NCI-H1105 treated with DMSO at 0.1 percent for 48 hours (cell line): Measurements from ENCODE around the gene TMC4.
"Not testable (repeated sequence)": the region's sequence is repeated elsewhere in the genome, so short reads cannot be mapped to it uniquely, and the experiment has no call there.

Source experiments
- DNase-seq: peaks from one replicate; lab custom pipeline; 2025; lab: John Stamatoyannopoulos, UW

Gene TMC4, protein sequence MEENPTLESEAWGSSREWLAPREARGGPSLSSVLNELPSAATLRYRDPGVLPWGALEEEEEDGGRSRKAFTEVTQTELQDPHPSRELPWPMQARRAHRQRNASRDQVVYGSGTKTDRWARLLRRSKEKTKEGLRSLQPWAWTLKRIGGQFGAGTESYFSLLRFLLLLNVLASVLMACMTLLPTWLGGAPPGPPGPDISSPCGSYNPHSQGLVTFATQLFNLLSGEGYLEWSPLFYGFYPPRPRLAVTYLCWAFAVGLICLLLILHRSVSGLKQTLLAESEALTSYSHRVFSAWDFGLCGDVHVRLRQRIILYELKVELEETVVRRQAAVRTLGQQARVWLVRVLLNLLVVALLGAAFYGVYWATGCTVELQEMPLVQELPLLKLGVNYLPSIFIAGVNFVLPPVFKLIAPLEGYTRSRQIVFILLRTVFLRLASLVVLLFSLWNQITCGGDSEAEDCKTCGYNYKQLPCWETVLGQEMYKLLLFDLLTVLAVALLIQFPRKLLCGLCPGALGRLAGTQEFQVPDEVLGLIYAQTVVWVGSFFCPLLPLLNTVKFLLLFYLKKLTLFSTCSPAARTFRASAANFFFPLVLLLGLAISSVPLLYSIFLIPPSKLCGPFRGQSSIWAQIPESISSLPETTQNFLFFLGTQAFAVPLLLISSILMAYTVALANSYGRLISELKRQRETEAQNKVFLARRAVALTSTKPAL

DNA sequence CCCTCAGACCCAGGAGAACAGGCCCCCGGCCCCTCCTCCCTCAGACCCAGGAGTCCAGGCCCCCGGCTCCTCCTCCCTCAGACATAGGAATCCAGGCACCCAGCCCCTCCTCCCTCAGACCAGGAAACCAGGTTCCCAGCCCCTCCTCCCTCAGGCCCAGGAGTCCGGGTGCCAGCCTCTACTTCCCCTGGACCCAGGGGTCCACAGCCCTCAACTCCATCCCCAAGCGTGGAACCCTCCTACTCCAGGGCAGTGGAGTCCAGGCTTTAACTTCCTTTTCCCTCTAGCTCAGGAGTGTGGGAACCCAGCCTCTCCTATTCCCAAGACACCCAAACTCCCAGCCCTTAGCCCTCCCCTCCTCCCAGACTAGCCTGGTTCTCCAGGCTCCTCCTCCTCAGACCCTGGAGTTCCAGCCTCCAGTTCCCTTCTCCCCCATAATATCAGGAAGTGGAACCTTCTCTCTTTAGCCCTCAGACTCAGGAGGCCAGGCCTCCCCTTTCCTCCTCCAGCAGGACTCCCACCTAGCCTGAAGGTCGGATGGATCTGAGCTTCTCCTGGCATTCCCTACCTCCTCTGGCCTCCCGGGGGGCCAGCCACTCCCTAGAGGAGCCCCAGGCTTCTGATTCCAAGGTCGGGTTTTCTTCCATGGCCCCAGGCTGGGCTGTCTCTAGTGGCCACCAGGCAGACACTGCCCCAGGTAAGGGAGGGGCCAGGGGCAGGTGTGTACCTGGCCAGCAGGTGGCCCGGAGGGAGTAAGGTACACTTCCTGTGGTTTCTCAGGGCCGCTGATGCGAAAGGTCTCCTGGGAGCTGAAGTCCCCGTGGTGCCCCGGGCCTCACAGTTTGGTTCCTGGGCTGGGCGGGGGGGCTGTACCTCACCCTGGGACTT, at the start of gene TMC4:
Gene TMC4, minus strand, starts transcription at position 690 of the 888 bp plus-strand sequence. Its CDS starts 43 bp downstream, at position 647.
- peak; percentile 86 for DNase-seq

GRCh38 chr19:54221947-54222346, 49.0 kb upstream of the TMC4 start:
- DNase-seq: not testable (repeated sequence)

DNA sequence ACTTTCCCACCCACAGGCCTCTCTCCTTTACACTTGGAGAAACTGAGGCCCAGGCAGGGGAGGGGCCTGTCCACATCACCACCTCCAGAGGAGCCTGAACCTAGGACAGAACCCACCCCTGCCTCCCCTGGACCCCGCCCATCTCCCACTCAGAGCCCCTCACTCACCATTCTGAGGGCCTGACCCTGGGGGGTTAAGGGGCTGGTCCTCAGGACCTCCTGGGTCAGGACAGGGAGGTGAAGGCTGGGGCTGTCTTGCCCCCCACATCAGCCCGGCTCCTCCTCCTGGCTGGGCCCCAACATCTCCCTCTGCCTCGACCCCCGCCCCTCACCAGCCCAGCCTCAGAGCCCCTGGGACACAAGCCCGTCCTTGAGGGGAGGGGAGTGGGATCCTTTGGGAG, 46.7 kb upstream of the TMC4 start:
- not testable (repeated sequence) for DNase-seq

DNA sequence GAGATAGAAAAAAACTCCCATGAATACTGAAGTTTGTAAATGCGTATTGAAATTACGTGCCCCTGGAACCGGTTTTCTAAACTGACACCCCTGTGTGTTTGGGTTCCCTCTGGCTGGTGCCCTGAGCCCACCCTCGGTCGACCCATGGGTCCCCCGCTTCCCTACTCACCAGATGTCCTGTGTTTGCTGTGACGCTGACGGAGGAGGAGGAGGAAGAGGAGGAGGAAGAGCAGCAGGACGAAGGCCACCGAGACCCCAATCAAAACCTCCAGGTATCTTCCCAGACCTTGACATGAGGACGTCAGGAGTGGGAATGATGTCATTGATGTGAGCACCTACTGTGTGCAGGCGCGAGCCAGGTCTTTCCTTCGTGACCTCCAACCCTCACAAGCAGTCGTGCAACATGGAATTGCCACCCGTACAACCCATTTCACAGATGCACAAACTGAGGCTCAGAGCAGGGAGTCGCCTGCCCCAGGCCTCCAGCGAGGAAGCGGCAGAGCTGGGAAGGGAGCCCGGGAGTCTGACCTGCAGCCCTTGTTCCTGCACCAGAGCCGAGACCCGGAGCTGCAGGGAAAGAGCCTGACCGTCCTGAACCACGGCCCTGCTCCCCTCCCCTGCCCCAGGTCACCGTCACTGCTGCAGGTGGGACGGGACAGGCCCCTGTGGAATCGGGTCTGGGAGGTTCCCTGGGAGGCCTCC, 46.2 kb upstream of the TMC4 start:
- DNase-seq: no peak

GRCh38 chr19:54218259-54218658, 45.3 kb upstream of the TMC4 start:
- DNase-seq: no peak

- not testable (repeated sequence) for DNase-seq
Measured at GRCh38 chr19:54217517-54218247, 44.7 kb upstream of the TMC4 start.

- DNase-seq: no peak
Measured at GRCh38 chr19:54216869-54217268, 43.9 kb upstream of the TMC4 start.

GRCh38 chr19:54214734-54215133, 41.8 kb upstream of the TMC4 start:
- not testable (repeated sequence) for DNase-seq

DNA sequence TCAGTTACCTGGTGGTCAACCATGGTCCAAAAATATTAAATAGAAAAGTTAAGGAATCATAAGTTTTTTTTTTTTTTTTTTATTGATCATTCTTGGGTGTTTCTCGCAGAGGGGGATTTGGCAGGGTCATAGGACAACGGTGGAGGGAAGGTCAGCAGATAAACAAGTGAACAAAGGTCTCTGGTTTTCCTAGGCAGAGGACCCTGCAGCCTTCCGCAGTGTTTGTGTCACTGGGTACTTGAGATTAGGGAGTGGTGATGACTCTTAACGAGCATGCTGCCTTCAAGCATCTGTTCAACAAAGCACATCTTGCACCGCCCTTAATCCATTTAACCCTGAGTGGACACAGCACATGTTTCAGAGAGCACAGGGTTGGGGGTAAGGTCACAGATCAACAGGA, 41.3 kb upstream of the TMC4 start:
- not testable (repeated sequence) for DNase-seq

DNA sequence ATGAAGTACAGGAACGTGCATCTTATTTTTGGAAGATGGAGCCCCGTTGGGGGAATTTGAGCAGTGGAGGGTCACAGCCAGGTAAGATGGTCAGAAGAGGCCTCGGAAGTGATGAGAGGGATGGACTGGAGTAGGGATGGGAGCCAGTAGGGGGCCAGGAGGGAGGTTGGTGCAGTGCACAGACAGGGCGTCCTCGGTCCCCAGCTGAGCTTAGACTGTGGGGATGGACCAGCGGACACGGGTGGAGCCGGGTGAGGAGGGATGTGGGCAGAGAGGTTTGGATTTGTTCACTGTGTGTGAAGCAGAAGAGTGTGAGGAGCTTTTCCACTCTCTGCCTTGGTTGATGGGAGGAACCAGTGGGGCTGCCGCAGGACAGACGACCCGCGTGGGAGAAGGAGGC, 38.3 kb upstream of the TMC4 start:
- DNase-seq: no peak

GRCh38 chr19:54209811-54210494, 37.0 kb upstream of the TMC4 start:
- peak; percentile 90 for DNase-seq

DNA sequence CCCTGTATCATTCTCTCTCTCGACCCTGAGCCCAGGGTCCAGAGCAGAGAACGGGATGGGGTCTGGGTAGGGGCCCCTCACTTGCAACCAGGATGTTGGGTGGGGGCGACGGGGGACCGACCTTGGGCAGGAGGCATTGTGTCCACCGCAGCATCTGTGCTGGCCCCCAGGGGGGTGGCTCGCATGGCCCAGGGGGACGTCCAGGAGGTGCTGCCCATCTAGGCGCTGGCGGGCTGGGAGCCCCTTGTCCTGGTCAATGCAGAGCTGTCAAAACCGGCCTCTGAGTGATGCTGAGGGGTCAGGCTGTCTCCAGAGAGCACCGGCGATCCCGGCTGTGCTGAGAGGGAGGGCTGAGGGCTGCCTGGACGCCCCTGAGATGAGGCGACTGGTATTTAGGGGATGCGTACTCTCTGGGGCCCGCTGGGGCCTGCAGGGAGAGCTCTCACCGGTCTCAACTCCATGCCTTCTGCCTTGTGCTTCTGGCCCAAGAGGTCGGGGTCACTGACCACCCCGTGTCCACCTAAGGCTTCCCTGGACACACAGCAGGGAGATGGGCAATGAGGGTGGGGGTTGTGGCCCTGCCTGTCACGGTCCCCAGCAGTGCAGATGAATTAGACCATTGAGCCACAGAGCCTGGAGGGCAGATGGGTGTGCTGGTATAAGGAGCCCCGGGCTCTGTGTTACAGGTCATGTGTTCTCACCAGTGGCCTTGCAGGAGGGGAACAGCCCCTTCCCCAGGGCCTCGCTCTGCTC, 36.3 kb upstream of the TMC4 start:
- no peak for DNase-seq

DNA sequence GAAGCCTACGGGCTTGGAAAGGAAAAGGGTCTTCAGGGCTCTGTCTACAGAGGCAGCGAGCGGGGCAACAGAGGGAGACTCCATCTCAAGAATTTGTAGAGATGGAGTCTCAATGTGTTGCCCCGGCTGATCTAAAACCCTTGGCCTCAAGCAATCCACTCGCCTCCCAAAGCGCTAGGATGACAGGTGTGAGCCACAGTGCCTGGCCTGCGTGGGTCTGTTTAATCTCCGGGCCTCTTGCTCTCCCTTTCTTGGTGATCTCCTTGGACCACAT, 35.8 kb upstream of the TMC4 start:
- no peak for DNase-seq

DNA sequence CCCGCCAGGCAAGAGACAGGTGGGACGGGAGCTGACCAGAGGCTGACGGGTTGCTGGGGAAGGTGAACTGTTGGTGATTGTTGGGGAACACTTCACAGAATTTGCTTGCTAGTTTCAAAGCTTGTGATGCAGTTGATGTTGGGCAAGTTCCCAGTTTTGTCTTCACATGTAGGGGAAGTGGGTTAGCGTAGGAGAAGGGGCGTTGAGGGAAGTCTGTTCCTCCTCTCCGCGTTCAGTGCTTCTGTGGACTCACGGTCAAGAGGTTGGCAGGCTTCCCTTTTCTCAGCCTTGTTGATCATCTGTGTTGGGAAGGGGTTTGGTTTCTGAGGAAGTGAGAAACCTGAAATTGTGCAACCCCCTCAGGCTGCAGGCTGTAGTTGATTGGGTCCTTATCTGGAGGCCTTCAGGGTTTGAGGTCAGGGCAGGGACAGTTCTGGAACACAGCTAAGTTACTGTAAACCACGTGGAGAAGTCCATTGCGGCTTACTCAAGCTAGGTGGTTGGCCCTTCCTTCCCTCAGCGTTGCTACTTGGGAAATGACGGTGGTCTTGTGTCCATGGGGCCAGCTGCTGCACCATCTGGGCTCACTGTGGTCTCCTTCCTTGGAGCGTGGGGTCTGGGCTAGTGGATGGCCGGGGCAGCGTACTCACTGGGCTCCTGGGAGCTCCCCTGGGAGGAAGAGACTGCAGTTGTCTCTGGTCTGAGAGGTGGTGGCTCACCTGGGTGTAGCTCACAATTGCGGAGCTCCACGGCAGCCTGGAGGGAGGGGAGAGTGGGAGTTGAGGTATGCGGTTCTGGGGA, 35.2 kb upstream of the TMC4 start:
- DNase-seq: no peak

DNA sequence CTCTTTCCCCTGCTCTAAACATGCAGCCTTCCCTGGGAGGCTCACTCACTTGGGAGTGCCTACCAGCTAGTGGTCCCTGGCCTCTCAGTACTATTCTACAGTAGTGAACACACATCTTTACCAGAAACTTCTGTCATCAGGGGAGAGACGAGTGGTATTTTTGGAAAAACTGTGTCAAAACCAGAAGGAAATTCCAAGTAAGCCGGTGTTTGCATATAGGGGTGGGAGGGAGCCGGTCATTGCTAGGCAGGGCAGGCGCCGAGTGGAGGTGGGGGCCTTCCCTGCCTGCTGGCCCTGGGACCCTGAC, 34.7 kb upstream of the TMC4 start:
- DNase-seq: no peak

DNA sequence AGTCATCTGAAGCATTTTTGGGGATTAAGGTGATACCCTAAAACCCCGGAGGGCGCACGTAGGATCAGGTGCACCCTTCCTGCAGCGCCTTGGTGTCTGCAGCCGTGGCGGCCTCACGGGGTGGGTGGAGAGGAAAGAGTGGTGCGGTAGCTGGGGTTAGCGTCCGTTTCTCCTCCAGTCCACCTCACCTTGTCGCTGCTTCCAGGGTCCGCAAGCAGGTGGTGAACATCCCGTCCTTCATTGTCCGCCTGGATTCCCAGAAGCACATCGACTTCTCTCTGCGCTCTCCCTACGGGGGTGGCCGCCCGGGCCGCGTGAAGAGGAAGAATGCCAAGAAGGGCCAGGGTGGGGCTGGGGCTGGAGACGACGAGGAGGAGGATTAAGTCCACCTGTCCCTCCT, 34.2 kb upstream of the TMC4 start:
- DNase-seq: not testable (repeated sequence)

- DNase-seq: no peak
Measured at GRCh38 chr19:54206831-54207177, 33.8 kb upstream of the TMC4 start.

GRCh38 chr19:54206030-54206830, 33.3 kb upstream of the TMC4 start:
- no peak for DNase-seq
